ENCODE data around the gene ELOVL5.

ELOVL5 gene

DNA sequence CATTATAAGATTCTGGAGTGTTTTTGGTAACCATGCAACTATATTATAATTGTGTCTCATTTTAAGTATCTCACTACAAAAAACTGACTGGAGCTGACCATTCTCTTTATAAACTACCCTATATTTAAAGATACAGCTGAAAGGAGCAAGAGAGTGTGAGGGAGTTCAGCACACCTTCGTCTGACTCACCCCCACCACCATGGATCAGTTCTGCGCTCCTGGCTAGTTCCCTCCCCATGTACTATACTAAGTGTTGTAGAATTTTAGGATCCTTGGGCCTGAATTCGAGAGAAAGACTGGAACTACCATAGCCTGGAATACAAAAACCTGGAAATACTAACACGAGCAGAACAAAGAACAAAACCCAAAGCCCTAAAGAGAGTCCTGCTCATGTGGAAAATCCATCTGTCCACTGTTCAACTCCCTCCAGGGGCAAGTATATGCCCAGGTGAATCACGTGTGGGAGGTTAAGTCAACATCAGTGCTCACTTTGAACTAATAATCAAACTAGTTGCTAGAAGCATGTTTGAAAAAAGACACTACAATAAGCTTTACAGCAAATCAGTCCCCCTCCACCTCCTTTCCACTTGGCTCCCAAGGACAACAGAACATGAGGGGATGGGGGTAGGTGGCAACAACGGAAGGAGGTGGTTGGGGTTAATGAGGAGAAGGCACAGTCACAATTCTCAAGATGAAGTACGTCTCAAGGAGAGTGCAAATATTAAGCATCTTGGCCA is 46.8 kb downstream of the ELOVL5 start:
- ATAC-seq (ENCODE audit: low read depth) (peak; percentile 49; the same call in 2 of the 3 replicates), DNase-seq (ENCODE audit: low spot score) (no peak)
- Histone ChIP-seq H3K9me3 (ENCODE audit: severe bottlenecking) (no peaks in the 10 kb centered on the region), H3K4me3 (ENCODE audit: severe bottlenecking) (no peak overlapping the region), H3K27me3 (ENCODE audit: insufficient read depth, poor library complexity, severe bottlenecking) (no peaks in the 10 kb centered on the region), H3K4me1 (ENCODE audit: insufficient read depth, poor library complexity, severe bottlenecking) (peaks cover 33% of the 10 kb centered on the region), H3K27ac (ENCODE audit: poor library complexity, severe bottlenecking) (peak overlapping the region; percentile 98), H3K36me3 (ENCODE audit: low read depth) (0 out of 2 replicates have a peak, but pooled peaks cover 3% of the 10 kb centered on the region)
- TF ChIP-seq, protein P1, sequence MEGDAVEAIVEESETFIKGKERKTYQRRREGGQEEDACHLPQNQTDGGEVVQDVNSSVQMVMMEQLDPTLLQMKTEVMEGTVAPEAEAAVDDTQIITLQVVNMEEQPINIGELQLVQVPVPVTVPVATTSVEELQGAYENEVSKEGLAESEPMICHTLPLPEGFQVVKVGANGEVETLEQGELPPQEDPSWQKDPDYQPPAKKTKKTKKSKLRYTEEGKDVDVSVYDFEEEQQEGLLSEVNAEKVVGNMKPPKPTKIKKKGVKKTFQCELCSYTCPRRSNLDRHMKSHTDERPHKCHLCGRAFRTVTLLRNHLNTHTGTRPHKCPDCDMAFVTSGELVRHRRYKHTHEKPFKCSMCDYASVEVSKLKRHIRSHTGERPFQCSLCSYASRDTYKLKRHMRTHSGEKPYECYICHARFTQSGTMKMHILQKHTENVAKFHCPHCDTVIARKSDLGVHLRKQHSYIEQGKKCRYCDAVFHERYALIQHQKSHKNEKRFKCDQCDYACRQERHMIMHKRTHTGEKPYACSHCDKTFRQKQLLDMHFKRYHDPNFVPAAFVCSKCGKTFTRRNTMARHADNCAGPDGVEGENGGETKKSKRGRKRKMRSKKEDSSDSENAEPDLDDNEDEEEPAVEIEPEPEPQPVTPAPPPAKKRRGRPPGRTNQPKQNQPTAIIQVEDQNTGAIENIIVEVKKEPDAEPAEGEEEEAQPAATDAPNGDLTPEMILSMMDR (IDR thresholded peaks at IDR 0.05; ENCODE audit: poor library complexity, severe bottlenecking): no peak

DNA sequence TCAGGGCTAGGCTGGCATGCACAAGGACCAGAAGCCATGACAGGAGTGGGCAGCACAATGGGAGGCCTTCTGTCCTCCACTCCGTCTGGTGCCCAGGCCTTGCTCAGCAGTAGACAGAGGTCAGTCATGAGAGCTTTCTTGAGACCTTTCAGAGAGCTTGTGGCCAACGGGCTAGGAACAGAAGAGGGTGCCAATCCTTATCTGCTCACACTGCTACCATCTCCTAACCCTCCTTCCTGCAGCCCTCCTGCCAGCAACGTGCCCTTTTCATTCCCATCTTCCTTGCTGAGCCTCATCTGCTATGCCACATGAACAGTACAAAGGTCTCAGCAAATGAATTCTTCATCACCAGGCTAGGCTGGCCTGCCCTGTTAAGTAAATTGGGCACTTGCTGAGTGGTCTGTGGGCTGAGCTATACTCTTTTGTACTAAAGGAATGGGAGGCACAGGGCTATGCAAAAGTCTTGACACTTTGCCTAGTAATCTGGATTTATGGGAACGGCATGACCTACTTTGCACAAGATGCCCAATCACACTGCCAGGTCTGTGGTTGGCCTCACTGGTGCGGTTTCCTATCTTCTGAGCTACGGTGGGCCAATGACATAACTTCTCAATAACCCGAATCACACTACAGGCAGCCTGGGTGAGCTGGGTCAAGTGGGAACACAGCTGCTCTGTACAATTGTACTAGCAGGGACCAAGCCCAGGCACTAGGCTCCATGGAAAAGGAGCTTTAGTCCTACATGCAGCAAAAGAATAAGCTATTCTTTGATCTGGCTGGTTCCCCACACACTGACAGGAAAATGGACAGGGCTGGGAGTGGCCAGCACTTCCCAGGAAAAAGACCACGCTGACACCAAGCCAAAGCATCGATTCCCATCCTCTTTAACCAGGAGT is 47.8 kb downstream of the ELOVL5 start:
- Histone ChIP-seq H3K4me1 (ENCODE audit: insufficient read depth, poor library complexity, severe bottlenecking) (peaks cover 33% of the 10 kb centered on the region), H3K27ac (ENCODE audit: poor library complexity, severe bottlenecking) (peak overlapping the region; percentile 98), H3K27me3 (ENCODE audit: insufficient read depth, poor library complexity, severe bottlenecking) (no peaks in the 10 kb centered on the region), H3K9me3 (ENCODE audit: severe bottlenecking) (no peaks in the 10 kb centered on the region), H3K36me3 (ENCODE audit: low read depth) (0 out of 2 replicates have a peak, but pooled peaks cover 7% of the 10 kb centered on the region), H3K4me3 (ENCODE audit: severe bottlenecking) (no peak overlapping the region)
- DNase-seq (ENCODE audit: low spot score) (no peak), ATAC-seq (ENCODE audit: low read depth) (no peak)
- TF ChIP-seq, protein P1 (IDR thresholded peaks at IDR 0.05; ENCODE audit: poor library complexity, severe bottlenecking): no peak

DNA sequence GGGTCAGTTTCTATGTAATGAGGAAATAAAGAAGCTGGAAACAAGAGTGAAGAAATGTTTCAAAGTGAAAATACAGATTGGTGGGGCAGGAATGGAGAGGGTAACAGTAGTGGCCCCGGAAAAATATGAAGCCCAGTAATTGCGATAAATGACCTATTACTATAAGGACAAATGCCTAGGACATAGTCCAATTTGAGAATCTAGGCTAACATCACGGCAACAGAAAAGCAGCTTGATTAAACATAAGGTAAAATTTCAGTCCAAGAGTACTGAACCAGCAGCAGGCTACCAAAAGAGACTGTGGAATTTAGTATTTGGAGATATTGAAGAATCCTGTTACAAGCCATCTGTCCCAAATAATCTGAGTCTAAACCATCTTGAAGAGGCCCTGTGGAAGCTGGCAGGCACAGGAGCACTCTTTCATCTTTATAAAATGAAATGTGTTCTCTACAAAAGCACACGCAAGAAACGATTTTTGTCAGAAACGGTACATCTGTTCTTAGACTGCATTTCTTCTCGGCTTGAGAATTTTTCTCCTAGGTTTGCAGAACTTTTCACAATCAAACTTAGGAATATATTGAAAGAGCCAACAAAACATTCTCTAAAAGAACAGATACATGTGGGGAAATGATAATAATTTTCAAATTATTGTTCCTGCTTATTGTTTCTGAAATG is 49.3 kb downstream of the ELOVL5 start:
- no peak overlapping the region for H3K4me3 ChIP-seq (ENCODE audit: severe bottlenecking)
- TF ChIP-seq, protein P1 (IDR thresholded peaks at IDR 0.05; ENCODE audit: poor library complexity, severe bottlenecking): no peak
- H3K4me1 ChIP-seq (ENCODE audit: insufficient read depth, poor library complexity, severe bottlenecking): peaks cover 33% of the 10 kb centered on the region
- H3K27me3 ChIP-seq (ENCODE audit: insufficient read depth, poor library complexity, severe bottlenecking): no peaks in the 10 kb centered on the region
- no peak for DNase-seq (ENCODE audit: low spot score)
- H3K27ac ChIP-seq (ENCODE audit: poor library complexity, severe bottlenecking): no peak overlapping the region
- no peaks in the 10 kb centered on the region for H3K9me3 ChIP-seq (ENCODE audit: severe bottlenecking)
- H3K36me3 ChIP-seq (ENCODE audit: low read depth): peaks cover 20% of the 10 kb centered on the region; the same call in 1 of the 2 replicates
- ATAC-seq (ENCODE audit: low read depth): no peak

DNA sequence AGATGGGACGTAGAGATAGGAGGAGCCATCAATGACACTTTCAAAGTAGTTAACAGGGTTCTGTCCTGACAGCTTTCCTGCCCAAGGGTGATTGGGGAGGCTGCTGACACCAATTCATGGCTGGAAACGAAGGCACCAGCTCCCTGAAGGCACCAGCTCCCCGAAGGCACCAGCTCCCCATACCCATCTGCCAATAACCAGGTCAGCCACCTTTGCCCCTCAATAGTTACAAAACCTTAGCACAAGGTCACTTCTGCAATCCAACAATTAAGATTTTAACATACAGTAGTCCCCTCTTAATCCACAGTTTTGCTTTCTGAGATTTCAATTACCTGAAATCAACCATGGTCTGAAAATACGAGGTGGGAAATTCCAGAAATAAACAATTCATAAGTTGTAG is 51.7 kb downstream of the ELOVL5 start:
- Histone ChIP-seq H3K27me3 (ENCODE audit: insufficient read depth, poor library complexity, severe bottlenecking) (no peaks in the 10 kb centered on the region), H3K36me3 (ENCODE audit: low read depth) (peaks cover 32% of the 10 kb centered on the region), H3K9me3 (ENCODE audit: severe bottlenecking) (no peaks in the 10 kb centered on the region), H3K27ac (ENCODE audit: poor library complexity, severe bottlenecking) (no peak overlapping the region), H3K4me3 (ENCODE audit: severe bottlenecking) (no peak overlapping the region), H3K4me1 (ENCODE audit: insufficient read depth, poor library complexity, severe bottlenecking) (peaks cover 13% of the 10 kb centered on the region)
- no peak for DNase-seq (ENCODE audit: low spot score)
- no peak for ATAC-seq (ENCODE audit: low read depth)
- TF ChIP-seq, protein P1 (IDR thresholded peaks at IDR 0.05; ENCODE audit: poor library complexity, severe bottlenecking): no peak

Measured in RWPE2 (cell line).